Body of pancreas (tissue), 4 donors: ENCODE results near the gene FOXF1.

ENCODE experiments used
- CTCF ChIP-seq, 7 experiments: fragments of 450-650 bp in 4 of 7; fragments of 200-600 bp in 3 of 7; sonication (generic) in 3 of 7; IDR thresholded peaks; one replicate each; pipeline ENCODE4 v1.5.1; 2016 to 2019; ENCODE audit warnings: antibody characterized with exemption in 7 of 7
- POLR2A ChIP-seq, 3 donors: fragments of 450-650 bp; IDR thresholded peaks; one replicate each; pipeline ENCODE4 v1.6.1; 2016; ENCODE audit warnings: antibody characterized with exemption in 3 of 3, mild to moderate bottlenecking in 2 of 3

- TF ChIP-seq CTCF (IDR thresholded peaks at IDR 0.05) (no peak), POLR2A (IDR thresholded peaks at IDR 0.05) (no peak)
Measured at GRCh38 chr16:86547286-86547685, 37.0 kb downstream of the FOXF1 start.
